ENCODE measurements around the gene SLC39A9. TPM values are rescaled to one million over a fixed set of nuclear protein-coding genes. Genes with fewer than 3 reads are reported as not detected.

The SLC39A9 gene
- total RNA-seq, 3 donors from 2014 or later: 71.1 to 92.3 (median 73.8) TPM

DNA sequence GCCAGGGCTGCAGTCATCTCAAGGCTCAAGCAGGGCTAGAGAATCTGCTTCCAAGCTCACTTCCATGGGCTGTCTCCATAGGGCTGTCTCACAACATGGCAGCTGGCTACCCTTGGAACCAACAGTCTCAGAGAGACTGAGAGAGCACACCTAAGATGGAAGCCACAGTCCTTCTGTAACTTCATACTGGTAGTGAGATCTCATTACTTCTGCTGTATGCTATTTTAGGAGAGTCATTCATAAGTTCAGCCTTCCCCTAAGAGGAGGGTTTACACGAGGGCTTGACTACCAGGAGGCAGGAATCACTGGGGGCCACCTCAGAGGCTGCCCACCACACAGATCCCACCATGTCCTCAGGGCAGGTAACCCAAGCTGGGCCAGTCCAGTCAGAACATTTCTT is 30.1 kb upstream of the SLC39A9 start:
- Histone ChIP-seq H3K4me1 (no peaks in the 10 kb centered on the region), H3K4me3 (no peak overlapping the region), H3K27me3 (no peaks in the 10 kb centered on the region), H3K27ac (no peak overlapping the region), H3K36me3 (no peaks in the 10 kb centered on the region), H3K9me3 (no peaks in the 10 kb centered on the region)
- TF ChIP-seq, protein P1, sequence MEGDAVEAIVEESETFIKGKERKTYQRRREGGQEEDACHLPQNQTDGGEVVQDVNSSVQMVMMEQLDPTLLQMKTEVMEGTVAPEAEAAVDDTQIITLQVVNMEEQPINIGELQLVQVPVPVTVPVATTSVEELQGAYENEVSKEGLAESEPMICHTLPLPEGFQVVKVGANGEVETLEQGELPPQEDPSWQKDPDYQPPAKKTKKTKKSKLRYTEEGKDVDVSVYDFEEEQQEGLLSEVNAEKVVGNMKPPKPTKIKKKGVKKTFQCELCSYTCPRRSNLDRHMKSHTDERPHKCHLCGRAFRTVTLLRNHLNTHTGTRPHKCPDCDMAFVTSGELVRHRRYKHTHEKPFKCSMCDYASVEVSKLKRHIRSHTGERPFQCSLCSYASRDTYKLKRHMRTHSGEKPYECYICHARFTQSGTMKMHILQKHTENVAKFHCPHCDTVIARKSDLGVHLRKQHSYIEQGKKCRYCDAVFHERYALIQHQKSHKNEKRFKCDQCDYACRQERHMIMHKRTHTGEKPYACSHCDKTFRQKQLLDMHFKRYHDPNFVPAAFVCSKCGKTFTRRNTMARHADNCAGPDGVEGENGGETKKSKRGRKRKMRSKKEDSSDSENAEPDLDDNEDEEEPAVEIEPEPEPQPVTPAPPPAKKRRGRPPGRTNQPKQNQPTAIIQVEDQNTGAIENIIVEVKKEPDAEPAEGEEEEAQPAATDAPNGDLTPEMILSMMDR (IDR thresholded peaks at IDR 0.05): no peak
- no peak for TF ChIP-seq POLR2A (IDR thresholded peaks at IDR 0.05)
- no peak for TF ChIP-seq POLR2AphosphoS5 (IDR thresholded peaks at IDR 0.05)
- intact Hi-C loops (cut with DNase I; ENCODE audit: low total_unique reads): loop anchor here (5.0 kb wide), 1 partner anchor 51 kb away; no protein-coding TSS in a partner anchor
- no peak for DNase-seq (ENCODE audit: low spot score in 2 of 2)

GRCh38 chr14:69370061-69370460 is 28.4 kb upstream of the SLC39A9 start:
- Histone ChIP-seq H3K36me3 (no peaks in the 10 kb centered on the region), H3K27me3 (no peaks in the 10 kb centered on the region), H3K4me1 (no peaks in the 10 kb centered on the region), H3K9me3 (no peaks in the 10 kb centered on the region), H3K27ac (no peak overlapping the region), H3K4me3 (no peak overlapping the region)
- intact Hi-C loops (cut with DNase I; ENCODE audit: low total_unique reads): no loop called here
- TF ChIP-seq, protein P1 (IDR thresholded peaks at IDR 0.05): no peak
- no peak for TF ChIP-seq POLR2AphosphoS5 (IDR thresholded peaks at IDR 0.05)
- no peak for TF ChIP-seq POLR2A (IDR thresholded peaks at IDR 0.05)
- no peak for DNase-seq (ENCODE audit: low spot score in 2 of 2)

DNA sequence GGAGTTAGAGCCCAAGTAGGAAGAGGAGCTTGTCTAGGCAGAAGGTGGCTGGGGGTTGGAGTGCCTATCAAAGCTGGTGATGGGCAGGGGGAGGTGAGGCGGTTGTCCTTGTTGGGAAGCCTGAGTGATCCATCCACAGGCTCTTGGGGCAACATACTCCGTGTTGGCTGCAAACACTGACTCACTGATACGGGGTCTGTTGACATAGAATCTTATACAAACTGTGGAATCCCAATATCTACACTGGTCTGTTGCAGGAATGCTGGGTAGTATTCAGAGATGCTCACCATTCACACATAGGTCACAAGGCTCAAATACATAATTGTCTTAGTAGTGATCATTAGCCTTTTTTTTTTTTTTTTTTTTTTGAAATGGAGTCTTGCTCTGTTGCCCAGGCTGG is 26.3 kb upstream of the SLC39A9 start:
- Histone ChIP-seq H3K27ac (no peak overlapping the region), H3K4me3 (no peak overlapping the region), H3K36me3 (no peaks in the 10 kb centered on the region), H3K27me3 (no peaks in the 10 kb centered on the region), H3K9me3 (no peaks in the 10 kb centered on the region), H3K4me1 (no peaks in the 10 kb centered on the region)
- intact Hi-C loops (cut with DNase I; ENCODE audit: low total_unique reads): no loop called here
- TF ChIP-seq POLR2AphosphoS5 (IDR thresholded peaks at IDR 0.05) (no peak), POLR2A (IDR thresholded peaks at IDR 0.05) (no peak)
- TF ChIP-seq, protein P1 (IDR thresholded peaks at IDR 0.05): no peak
- DNase-seq (ENCODE audit: low spot score in 2 of 2): no peak

GRCh38 chr14:69373104-69373503 is 25.4 kb upstream of the SLC39A9 start:
- DNase-seq (ENCODE audit: low spot score in 2 of 2): no peak
- no peaks in the 10 kb centered on the region for H3K9me3 ChIP-seq
- H3K4me1 ChIP-seq: no peaks in the 10 kb centered on the region
- TF ChIP-seq, protein P1 (IDR thresholded peaks at IDR 0.05): no peak
- TF ChIP-seq POLR2A (IDR thresholded peaks at IDR 0.05) (no peak), POLR2AphosphoS5 (IDR thresholded peaks at IDR 0.05) (no peak)
- intact Hi-C loops (cut with DNase I; ENCODE audit: low total_unique reads): no loop called here
- no peak overlapping the region for H3K27ac ChIP-seq
- no peak overlapping the region for H3K4me3 ChIP-seq
- H3K27me3 ChIP-seq: no peaks in the 10 kb centered on the region
- no peaks in the 10 kb centered on the region for H3K36me3 ChIP-seq

DNA sequence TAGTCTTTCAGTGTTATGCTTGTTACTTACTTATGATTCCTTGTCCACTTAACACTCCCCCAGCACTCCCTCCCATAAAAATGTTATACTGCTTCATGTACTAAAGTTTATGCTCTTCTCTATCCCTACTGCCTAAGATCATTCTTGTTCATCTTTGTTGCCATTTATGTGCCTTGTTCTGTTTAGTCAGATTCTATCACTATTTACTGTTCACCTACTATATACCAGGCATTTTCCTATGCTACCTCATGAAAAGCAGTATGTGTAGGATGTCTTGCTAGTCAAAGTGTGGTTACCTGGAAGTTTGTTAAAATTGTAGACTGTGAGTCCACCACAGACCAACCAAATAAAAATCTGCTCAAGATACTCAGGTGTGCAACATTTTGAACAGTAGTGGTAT is 24.3 kb upstream of the SLC39A9 start:
- H3K4me3 ChIP-seq: no peak overlapping the region
- no peaks in the 10 kb centered on the region for H3K27me3 ChIP-seq
- no peaks in the 10 kb centered on the region for H3K9me3 ChIP-seq
- H3K27ac ChIP-seq: no peak overlapping the region
- intact Hi-C loops (cut with DNase I; ENCODE audit: low total_unique reads): loop anchor here (2.0 kb wide), 1 partner anchor 33 kb away; no protein-coding TSS in a partner anchor
- no peaks in the 10 kb centered on the region for H3K4me1 ChIP-seq
- DNase-seq (ENCODE audit: low spot score in 2 of 2): no peak
- H3K36me3 ChIP-seq: no peaks in the 10 kb centered on the region
- TF ChIP-seq, protein P1 (IDR thresholded peaks at IDR 0.05): no peak
- TF ChIP-seq POLR2A (IDR thresholded peaks at IDR 0.05) (no peak), POLR2AphosphoS5 (IDR thresholded peaks at IDR 0.05) (no peak)
